ENCODE results near the gene PAQR7. TPM values are rescaled to one million over a fixed set of nuclear protein-coding genes. Genes with fewer than 3 reads are reported as not detected.

Gene PAQR7
- total RNA-seq, 1 donor from 2014 or later = 11.9 TPM

- Histone ChIP-seq H3K36me3 (ENCODE audit: control insufficient read depth, insufficient read depth, low read length) (peaks cover 2% of the 10 kb centered on the region), H3K27me3 (ENCODE audit: control insufficient read depth, insufficient read depth, low read length) (peaks cover 3% of the 10 kb centered on the region), H3K4me3 (ENCODE audit: low read depth, low read length) (peak within 1 kb of the TSS; percentile 70)
- TF ChIP-seq, protein P1, sequence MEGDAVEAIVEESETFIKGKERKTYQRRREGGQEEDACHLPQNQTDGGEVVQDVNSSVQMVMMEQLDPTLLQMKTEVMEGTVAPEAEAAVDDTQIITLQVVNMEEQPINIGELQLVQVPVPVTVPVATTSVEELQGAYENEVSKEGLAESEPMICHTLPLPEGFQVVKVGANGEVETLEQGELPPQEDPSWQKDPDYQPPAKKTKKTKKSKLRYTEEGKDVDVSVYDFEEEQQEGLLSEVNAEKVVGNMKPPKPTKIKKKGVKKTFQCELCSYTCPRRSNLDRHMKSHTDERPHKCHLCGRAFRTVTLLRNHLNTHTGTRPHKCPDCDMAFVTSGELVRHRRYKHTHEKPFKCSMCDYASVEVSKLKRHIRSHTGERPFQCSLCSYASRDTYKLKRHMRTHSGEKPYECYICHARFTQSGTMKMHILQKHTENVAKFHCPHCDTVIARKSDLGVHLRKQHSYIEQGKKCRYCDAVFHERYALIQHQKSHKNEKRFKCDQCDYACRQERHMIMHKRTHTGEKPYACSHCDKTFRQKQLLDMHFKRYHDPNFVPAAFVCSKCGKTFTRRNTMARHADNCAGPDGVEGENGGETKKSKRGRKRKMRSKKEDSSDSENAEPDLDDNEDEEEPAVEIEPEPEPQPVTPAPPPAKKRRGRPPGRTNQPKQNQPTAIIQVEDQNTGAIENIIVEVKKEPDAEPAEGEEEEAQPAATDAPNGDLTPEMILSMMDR (IDR thresholded peaks at IDR 0.05; ENCODE audit: insufficient read depth, low read length, poor library complexity, severe bottlenecking) = peak; percentile 12
- peak; percentile 67 for DNase-seq (ENCODE audit: low read depth)
Observed at GRCh38 chr1:25905680-25906643, 30.5 kb upstream of the PAQR7 start, which contains the start of gene STMN1. STMN1 (minus strand) TSS chr1:25906419; CDS start chr1:25904676, 1,743 bp downstream.

DNA sequence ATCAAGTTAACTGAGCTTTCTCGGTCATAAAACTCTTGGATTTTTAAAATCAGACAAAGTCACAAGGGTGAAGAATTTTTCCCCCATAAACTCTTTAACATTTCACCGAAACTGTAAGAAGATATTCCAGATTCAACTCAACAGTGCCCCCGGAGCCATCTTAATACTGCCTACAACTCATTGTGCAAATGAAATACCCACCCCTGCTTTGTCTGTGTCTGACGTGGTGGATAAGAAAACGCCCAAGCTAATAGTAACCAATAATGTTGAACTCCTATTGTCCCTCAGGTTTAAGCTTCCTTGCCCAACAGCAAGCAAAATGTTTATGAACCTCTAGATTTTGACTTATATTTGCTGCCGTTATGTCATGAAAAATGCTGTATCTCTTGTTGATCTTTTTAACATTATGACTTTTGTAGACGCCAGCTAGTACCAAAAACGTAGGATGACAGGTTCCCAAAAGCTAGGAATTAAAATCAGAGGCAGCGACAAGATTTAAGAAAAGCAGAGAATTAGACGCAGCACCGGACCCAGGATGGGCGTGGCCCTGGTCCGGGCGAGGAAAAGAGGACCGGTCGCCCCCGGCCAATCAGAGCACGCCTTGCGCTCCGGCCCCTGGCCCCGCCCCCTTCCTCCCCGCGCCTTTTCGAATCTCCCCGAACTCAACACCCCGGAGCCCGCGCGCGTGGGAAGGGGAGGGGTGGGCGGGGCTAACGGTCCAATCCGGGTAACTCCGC lies 29.6 kb upstream of the PAQR7 start:
- Histone ChIP-seq H3K27me3 (ENCODE audit: control insufficient read depth, insufficient read depth, low read length) (peaks cover 3% of the 10 kb centered on the region), H3K36me3 (ENCODE audit: control insufficient read depth, insufficient read depth, low read length) (peaks cover 2% of the 10 kb centered on the region), H3K4me3 (ENCODE audit: low read depth, low read length) (peak overlapping the region; percentile 70)
- peak; percentile 61 for DNase-seq (ENCODE audit: low read depth)
- TF ChIP-seq, protein P1 (IDR thresholded peaks at IDR 0.05; ENCODE audit: insufficient read depth, low read length, poor library complexity, severe bottlenecking) = peak; percentile 13

DNA sequence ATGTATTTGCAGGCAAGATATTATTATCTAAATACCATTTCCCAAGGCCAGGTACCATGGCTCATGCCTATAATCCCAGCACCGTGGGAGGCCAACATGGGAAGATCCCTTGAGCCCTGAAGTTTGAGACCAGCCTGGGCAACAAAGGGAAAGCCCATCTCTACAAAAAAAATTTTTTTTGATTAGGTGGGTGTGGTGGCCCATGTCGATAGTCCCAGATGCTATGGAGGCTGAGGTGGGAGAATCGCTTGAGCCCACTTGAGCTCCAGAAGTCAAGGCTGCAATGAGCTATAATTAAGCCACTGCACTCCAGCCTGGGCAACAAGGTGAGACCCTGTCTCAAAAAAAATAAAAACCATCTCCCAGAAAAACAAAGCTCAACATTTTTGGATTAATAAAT lies 28.5 kb upstream of the PAQR7 start:
- Histone ChIP-seq H3K4me3 (ENCODE audit: low read depth, low read length) (peak overlapping the region; percentile 70), H3K36me3 (ENCODE audit: control insufficient read depth, insufficient read depth, low read length) (peaks cover 2% of the 10 kb centered on the region), H3K27me3 (ENCODE audit: control insufficient read depth, insufficient read depth, low read length) (peaks cover 3% of the 10 kb centered on the region)
- DNase-seq (ENCODE audit: low read depth) = no peak
- TF ChIP-seq, protein P1 (IDR thresholded peaks at IDR 0.05; ENCODE audit: insufficient read depth, low read length, poor library complexity, severe bottlenecking) = no peak

DNA sequence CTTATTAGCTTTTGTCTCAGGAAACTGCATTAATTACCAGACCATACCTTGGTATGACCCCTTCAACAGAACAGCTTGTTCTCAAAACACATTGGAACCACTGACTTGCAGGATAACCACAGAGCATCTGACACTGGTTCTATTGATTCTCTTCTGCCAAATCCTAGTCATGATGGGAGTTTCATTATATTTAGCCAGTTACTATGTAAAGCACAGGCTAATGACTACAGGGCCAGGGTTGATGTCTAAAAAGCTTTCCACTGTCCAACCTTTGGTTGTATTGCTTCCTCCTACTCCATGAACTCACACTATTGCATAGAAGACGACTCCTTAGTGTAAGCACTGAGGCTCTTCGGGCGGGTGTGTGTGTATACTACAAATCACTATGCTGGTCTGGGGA lies 27.0 kb upstream of the PAQR7 start:
- TF ChIP-seq, protein P1 (IDR thresholded peaks at IDR 0.05; ENCODE audit: insufficient read depth, low read length, poor library complexity, severe bottlenecking) = no peak
- H3K36me3 ChIP-seq (ENCODE audit: control insufficient read depth, insufficient read depth, low read length) = peaks cover 4% of the 10 kb centered on the region
- DNase-seq (ENCODE audit: low read depth) = no peak

GRCh38 chr1:25900219-25900618 lies 24.7 kb upstream of the PAQR7 start:
- DNase-seq (ENCODE audit: low read depth) = no peak
- Histone ChIP-seq H3K36me3 (ENCODE audit: control insufficient read depth, insufficient read depth, low read length) (peaks cover 4% of the 10 kb centered on the region), H3K27me3 (ENCODE audit: control insufficient read depth, insufficient read depth, low read length) (no peaks in the 10 kb centered on the region), H3K4me3 (ENCODE audit: low read depth, low read length) (no peak overlapping the region)
- TF ChIP-seq, protein P1 (IDR thresholded peaks at IDR 0.05; ENCODE audit: insufficient read depth, low read length, poor library complexity, severe bottlenecking) = no peak

More for the DNA sequence above, 27.0 kb upstream of the PAQR7 start:
- Histone ChIP-seq H3K27me3 (ENCODE audit: control insufficient read depth, insufficient read depth, low read length) (peaks cover 3% of the 10 kb centered on the region), H3K4me3 (ENCODE audit: low read depth, low read length) (no peak overlapping the region)
